ENCODE measurements around the gene FSTL5.

Gene FSTL5

GRCh38 chr4:161581262-161582230, 582.3 kb downstream of the FSTL5 start:
- no peak for DNase-seq (ENCODE audit: low read depth)

- DNase-seq (ENCODE audit: low read depth) = no peak
These were observed 586.1 kb downstream of the FSTL5 start for GRCh38 chr4:161577579-161578301.

- no peak for DNase-seq (ENCODE audit: low read depth)
These were observed 590.0 kb downstream of the FSTL5 start for GRCh38 chr4:161573836-161574235.

GRCh38 chr4:161564230-161564834, 599.5 kb downstream of the FSTL5 start:
- no peak for DNase-seq (ENCODE audit: low read depth)

GRCh38 chr4:161555689-161556660, 607.8 kb downstream of the FSTL5 start:
- no peak for DNase-seq (ENCODE audit: low read depth)

GRCh38 chr4:161554372-161554990, 609.3 kb downstream of the FSTL5 start:
- DNase-seq (ENCODE audit: low read depth) = no peak

GRCh38 chr4:161546902-161547301, 616.9 kb downstream of the FSTL5 start:
- DNase-seq (ENCODE audit: low read depth) = no peak

- DNase-seq (ENCODE audit: low read depth) = no peak
These were observed 623.5 kb downstream of the FSTL5 start for GRCh38 chr4:161540265-161540664.

GRCh38 chr4:161538941-161539340, 624.9 kb downstream of the FSTL5 start:
- no peak for DNase-seq (ENCODE audit: low read depth)

GRCh38 chr4:161530710-161531109, 633.1 kb downstream of the FSTL5 start:
- DNase-seq (ENCODE audit: low read depth) = no peak

GRCh38 chr4:161525121-161525520, 638.7 kb downstream of the FSTL5 start:
- DNase-seq (ENCODE audit: low read depth) = no peak

- no peak for DNase-seq (ENCODE audit: low read depth)
These were observed 641.8 kb downstream of the FSTL5 start for GRCh38 chr4:161522031-161522430.

- no peak for DNase-seq (ENCODE audit: low read depth)
These were observed 644.2 kb downstream of the FSTL5 start for GRCh38 chr4:161519611-161520010.

GRCh38 chr4:161517941-161518340, 645.9 kb downstream of the FSTL5 start:
- DNase-seq (ENCODE audit: low read depth) = no peak

- no peak for DNase-seq (ENCODE audit: low read depth)
These were observed 658.7 kb downstream of the FSTL5 start for GRCh38 chr4:161505141-161505540.

GRCh38 chr4:161498155-161498554, 665.6 kb downstream of the FSTL5 start:
- no peak for DNase-seq (ENCODE audit: low read depth)

- DNase-seq (ENCODE audit: low read depth) = no peak
These were observed 677.3 kb downstream of the FSTL5 start for GRCh38 chr4:161486461-161486860.

GRCh38 chr4:161466316-161466715, 697.5 kb downstream of the FSTL5 start:
- DNase-seq (ENCODE audit: low read depth) = no peak

GRCh38 chr4:161463436-161463835, 700.4 kb downstream of the FSTL5 start:
- DNase-seq (ENCODE audit: low read depth) = no peak

- no peak for DNase-seq (ENCODE audit: low read depth)
These were observed 705.9 kb downstream of the FSTL5 start for GRCh38 chr4:161457906-161458305.

GRCh38 chr4:161457311-161457710, 706.5 kb downstream of the FSTL5 start:
- no peak for DNase-seq (ENCODE audit: low read depth)
